Ammon's horn (tissue), 1 donor: ENCODE data around the gene MYCL.
"Not testable (repeated sequence)": the region's sequence is repeated elsewhere in the genome, so short reads cannot be mapped to it uniquely, and the experiment has no call there.

Experiments
- DNase-seq: peaks from one replicate; pipeline ENCODE4 v3.0.0-alpha.2; 2016; ENCODE audit warnings: low spot score

Gene MYCL

DNA sequence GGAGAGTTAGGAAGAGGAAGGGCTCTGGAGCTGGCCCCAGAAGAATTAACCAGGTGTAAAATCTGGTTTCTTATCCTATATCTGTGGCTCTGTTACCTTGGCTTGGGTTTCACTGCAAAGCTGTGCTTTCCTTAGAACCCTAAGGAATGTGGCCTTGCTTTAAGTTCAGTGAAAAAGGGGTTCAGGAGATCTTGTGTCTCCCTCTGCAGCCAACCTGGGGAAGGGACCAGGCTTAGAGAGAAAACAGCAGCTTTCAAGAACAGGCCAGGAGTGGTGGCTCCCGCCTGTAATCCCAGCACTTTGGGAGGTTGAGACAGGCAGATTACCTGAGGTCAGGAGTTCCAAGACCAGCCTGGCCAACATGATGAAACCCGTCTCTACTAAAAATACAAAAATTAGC is 16.1 kb upstream of the MYCL start:
- no peak for DNase-seq

GRCh38 chr1:39915499-39916129 is 13.9 kb upstream of the MYCL start:
- no peak for DNase-seq

GRCh38 chr1:39913136-39913535 is 11.4 kb upstream of the MYCL start:
- not testable (repeated sequence) for DNase-seq

- DNase-seq, result no peak
These were observed 8.5 kb upstream of the MYCL start for GRCh38 chr1:39910263-39910662.

GRCh38 chr1:39908534-39908933 is 6.8 kb upstream of the MYCL start:
- no peak for DNase-seq

GRCh38 chr1:39907528-39908453 is 6.1 kb upstream of the MYCL start:
- DNase-seq, result peak; percentile 40

- DNase-seq, result no peak
These were observed 3.5 kb upstream of the MYCL start for GRCh38 chr1:39905172-39905571.

- no peak for DNase-seq
These were observed 717 bp upstream of the MYCL start for GRCh38 chr1:39902460-39902807.

DNA sequence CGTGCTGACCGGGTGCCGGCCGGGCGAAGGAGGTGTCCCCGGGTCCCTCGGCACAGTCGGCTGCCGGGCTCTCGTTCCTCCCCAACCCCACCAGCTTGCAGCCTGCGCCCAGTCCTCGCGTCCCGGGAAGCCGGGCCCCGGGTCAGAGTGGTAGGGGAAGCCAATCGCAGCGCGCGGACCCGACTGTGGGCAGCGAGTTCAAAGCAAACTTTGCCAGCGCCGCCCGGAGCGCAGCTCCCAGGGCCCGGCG is 328 bp downstream of the MYCL start:
- DNase-seq, result no peak

- DNase-seq, result no peak
These were observed 854 bp downstream of the MYCL start for GRCh38 chr1:39900662-39901463.

DNA sequence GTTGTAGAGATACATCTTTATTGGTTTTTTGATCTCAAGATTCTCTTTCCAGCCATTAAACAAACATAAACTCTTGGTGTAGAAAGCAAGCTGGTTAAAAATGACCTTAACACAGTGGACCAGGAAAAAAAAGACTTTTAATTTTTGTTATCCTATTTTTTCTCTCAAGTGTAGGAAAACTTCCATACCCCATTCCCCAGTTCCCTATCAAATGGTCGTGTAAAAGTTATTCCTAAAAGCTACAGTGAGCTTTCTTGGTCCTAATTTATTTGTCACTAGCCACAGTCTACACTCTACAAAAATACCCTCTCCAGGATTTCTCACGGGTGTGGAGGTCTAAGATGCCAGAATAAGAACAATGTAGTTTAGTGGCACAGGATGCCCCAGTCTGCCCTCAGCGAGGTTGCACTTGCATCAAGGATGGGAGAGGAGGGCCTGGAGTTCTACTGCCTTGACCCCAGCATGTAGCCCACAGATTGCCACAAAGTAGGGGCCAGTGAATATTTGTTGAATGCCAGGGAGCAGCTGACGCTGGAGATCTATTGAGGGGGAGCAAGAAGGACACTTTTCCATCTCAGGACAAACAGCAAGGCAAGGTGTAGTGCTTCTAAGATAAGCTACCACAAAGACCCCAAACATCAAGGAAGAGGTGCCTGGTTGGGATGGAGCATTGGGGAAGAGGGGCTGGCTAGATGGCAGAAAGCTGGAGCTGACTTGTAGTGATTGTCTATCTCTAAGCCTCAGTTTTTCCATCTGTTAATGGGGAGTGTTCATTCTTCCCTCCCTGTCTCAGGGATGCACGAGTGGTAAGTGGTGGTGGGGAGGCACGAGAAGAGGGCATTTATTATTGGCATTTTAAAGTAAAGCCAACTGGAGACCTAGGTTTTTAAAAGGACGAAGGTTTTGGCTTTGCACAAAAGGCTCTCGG is 1.8 kb downstream of the MYCL start:
- DNase-seq, result no peak

DNA sequence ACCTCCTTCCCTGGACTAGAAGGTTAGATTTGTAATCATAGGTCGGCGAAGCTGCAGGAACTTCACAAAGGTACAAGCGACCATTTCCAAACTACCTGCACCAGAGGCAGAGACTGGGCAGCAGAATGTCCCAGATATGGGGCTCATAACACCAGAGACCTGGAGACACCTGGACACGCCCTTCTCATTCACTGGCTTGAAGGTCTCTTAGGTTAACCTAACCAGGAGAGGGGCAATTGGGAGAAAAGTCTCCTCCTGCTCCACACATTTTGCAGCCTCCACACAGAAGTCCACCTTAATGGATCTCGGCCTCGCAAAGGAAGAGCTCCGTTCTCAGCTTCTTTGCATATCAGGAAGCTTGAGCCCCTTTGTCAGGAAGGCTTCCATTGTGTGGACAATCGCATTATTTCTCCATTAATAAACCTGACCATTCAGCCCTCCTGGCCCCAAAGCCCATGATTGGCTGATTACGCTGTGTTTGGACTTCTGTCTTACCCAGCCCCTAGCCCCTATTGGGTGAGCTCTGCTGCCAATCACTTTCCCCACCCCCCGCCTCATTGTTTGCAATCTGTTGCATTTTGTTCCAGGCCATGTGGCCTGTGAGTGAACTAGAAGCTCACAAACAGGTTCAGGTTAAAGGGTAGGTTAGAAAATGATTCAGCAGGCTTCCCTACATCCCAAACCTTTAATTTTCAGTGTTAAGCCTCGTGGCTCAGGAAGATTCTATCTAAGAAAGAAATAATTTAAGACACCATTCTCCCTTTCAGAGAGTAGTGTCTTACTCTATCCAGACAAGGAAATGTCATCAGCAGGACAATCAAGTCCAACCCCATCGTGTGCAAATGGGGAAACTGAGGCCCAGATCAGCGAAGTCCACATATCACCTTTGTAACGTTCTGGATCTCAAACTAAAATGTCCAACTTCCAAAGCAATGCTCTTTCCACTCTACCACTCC is 2.8 kb downstream of the MYCL start:
- DNase-seq, result peak; percentile 76

DNA sequence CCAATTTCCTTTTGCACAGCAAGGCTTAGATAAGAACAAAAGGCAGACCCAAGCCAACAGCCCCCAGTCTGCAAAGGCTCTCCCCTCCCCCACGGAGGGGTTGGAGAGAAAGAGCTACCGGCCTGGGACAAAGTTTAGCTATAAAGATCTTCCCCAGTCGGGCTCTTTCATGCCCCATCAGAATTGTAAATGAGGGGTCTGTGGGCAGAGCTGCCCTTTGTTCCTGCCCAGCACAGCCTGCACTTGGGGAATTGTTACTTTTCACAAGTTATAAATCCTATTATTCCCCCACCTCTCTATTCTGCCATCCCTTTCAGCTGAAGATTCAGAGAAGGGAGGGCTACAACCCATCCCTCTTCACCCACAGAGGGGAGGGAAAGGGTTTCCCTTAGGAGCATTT is 3.5 kb downstream of the MYCL start:
- DNase-seq, result no peak

GRCh38 chr1:39896909-39897685 is 4.6 kb downstream of the MYCL start:
- peak; percentile 53 for DNase-seq

- DNase-seq, result no peak
These were observed 5.8 kb downstream of the MYCL start for GRCh38 chr1:39895731-39896480.

DNA sequence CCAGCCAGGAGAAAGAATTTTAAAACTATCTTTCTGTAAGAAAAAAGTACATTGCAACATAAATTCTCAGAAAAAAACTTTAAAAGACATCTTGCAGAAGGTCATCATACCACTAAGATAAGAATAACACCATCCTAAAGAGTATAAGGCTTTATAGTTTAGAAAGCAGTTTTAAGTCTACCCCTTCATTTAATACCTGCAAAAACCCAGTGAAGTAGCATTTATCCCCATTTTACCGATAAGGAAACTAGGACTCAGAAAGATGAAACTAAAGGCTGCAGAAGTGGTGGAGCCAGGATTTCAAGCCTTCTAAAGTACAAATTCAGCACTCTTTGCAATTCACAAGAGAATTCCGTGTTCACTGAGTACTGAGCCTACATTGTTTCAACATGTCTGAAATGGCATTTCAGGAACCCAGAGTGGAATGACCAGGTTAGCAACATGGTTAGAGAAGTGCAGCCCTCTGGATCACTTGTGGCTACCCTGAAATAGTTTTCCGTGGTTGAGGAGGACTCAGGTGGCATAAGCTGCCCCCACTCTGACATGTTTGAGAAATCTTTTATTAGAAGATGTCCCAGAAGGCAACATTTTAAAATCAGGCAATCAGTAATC is 6.7 kb downstream of the MYCL start:
- DNase-seq, result no peak

DNA sequence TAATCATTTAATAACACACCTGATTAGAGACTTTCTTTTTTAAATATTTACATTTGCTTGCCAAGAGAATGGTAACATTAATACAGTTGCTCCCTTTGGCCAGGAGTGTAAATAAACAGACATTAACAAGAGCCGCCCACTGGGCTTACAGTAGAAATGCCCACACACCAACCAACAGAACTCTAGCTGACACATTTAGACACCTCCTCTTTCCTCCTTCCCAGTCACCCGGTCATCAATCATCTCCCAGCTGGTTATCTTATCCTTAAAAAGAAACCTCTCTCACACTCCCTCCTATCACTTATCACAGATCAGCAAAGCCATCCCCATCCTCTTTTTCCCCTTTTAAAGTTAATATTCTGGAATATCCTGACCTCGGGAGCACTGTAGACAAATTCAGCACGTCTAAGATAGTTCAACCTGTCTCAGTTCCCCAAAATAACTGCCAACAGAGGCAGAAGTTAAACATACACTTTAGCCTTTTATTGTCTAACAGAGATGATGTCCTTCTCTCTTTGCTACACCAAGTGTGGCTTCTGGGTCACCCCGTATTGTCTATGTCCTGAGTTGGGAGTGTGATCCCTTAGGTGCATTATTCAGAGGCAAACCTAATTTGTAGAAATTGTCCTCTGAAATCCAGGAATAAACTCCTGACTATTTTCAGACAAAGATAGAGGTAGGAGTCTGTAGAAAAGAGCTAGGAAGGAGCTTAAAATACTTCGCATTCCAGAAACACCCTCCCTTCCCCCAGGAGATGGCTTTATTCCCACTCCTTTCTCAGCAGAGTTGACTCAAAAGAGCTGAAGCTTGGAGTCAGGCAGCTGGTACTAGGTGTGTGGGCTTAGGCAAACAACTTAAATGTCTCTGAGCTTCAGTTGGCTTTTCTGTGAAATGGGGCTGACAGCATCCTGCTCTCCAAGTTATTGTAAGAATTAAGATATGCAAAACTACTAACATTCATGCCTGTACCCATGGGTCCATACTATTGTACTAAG is 8.8 kb downstream of the MYCL start:
- peak; percentile 28 for DNase-seq

DNA sequence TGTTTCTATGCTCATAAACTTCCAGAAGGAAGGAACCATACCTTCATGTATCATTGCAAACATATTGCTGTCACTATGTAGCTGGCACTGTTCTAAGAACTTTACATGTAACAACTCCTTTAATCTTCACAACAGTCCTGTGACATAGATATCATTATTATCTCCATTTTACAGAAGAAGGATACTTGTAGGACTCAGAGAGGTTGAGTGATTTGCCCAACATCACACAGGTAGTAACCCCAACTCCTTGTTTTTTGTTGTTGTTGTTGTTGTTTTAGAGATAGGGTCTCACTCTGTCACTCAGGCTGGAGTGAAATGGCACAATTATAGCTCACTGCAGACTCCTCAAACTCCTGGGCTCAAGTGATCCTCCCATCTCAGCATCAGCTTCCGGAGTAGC is 10.8 kb downstream of the MYCL start:
- DNase-seq, result no peak
